ENCODE data around the gene PTPRT.

- TF ChIP-seq CTCF (conservative IDR thresholded peaks at IDR 0.05; ENCODE audit: low read depth, low read length) (no peak), EZH2 (IDR thresholded peaks at IDR 0.05; ENCODE audit: low read length, unreplicated experiment) (no peak)
These were observed 201.4 kb downstream of the PTPRT start for GRCh38 chr20:42988319-42988718.

All from PC-3 (cell line).